Inflammatory macrophage treated with lipopolysaccharide for 4 hours (primary cell): Measurements from ENCODE around the gene ANXA3.
"Not testable (repeated sequence)": the region's sequence is repeated elsewhere in the genome, so short reads cannot be mapped to it uniquely, and the experiment has no call there.

Source experiments
- DNase-seq: peaks from one replicate; pipeline ENCODE4 v3.0.0-alpha.2; 2020

Gene ANXA3

DNA sequence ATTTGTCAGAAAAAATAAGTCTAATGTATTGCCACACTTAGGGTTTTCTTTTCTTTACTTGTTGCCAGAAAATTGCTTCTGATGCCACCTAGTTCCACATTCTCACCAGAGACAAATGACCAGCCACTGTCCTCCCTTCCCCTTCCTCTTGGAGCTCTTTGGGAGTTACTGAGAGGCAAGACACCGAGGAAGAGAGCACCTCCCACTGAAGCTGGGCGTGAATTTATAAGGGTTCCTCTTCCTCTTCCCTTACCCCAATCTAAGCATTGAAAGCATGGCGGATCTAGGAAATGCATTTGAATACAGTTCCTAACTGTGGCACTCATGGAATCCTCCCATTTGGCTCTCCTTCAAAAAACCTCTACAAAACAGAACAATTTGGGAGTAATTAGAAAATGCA, 30.0 kb downstream of the ANXA3 start:
- peak; percentile 89 for DNase-seq

DNA sequence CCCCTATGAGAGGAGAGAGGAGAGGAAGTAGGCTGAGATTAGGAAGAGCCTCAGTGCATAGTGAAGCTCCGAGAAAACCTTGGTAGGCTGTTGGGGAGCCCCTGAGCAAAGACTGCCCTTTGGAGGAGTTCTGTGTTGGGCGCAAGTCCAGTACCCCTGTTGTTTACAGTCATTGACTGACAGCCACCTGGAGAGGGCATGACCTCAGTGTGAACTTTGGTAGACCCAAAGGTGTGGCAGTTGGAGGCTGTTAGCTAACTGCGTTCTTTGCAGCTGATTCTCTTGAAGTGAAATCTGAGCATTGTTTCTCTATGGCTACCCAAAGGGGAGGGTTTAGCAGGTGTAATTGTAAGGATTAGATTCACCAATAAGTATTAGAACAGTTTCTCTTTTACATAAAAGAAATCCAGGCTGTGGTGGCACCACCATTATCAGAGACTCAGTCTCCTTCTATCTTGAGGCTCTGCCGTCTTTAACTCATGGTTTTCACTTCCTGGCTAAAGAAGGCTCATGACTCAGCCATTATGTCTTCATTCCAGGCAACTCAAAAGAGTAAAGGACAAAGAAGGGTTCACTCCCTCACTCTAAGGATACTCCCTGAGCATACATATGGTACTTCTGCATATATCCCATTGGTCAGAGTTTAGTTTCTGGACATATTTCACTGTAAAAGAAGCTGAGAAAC, 33.4 kb downstream of the ANXA3 start:
- DNase-seq: peak; percentile 29

DNA sequence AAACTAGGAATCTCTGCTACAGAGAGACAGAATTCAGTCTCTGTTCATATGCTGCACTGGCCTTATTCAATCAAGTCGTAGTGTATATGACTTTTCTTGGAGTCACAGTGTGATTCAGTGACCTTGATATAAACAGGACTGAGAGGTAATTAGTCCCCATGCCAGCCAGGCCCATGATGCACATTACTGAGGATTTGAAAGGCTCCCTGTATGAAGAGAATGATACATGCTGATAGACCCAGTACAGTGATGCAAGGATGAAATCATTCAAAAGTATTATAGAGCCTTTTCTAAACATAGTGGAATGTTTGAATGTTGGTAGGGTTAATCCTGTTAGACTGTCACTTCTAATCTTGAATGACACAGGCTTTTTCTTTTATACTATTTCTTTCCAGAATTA, 34.1 kb downstream of the ANXA3 start:
- DNase-seq: no peak

DNA sequence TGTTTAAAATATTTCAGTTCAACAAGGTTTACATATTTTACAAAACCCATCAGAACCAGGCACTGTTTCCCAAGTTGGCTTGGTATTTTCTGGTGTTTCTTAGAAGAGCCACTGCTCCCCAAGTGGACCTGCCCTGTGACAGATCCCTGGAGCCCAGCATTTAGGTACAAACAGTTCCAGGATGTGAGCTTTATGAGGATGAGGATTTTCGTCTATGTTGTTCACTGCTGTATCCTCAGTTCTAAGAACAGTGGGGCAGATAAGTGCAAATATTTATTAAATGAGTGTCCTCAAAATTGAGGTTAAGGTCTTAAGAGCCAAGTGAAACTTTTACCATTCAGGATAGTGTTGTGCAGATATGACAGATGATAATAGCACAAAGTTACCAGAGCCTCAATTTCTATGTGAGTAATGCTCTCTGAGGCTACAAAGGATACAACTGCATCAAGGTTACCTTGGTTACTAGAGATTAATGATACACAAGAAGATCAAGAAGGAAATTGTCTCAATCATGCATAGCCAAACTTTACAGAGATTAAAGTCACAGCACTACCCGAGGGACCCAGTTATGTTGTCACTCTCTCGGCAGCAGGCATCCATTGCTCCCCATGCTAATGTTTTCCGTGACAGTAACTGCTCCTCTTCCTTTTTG, 37.5 kb downstream of the ANXA3 start:
- DNase-seq: no peak

DNA sequence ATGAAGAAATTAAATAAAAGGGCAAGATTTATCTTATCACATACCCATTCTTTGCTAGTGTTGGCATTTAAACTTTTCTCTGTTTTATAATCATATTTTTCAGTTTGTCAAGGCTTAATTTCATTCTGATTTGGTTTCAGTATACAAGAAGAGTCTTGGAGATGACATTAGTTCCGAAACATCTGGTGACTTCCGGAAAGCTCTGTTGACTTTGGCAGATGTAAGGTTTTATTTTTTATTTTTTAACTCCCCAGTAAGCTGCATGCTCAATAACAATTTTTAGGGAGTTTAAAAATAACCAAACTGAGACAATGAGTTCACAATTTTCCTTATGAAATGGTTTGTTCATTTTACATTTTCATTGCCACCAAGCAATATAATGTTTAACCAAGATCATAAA, 39.8 kb downstream of the ANXA3 start:
- no peak for DNase-seq

DNA sequence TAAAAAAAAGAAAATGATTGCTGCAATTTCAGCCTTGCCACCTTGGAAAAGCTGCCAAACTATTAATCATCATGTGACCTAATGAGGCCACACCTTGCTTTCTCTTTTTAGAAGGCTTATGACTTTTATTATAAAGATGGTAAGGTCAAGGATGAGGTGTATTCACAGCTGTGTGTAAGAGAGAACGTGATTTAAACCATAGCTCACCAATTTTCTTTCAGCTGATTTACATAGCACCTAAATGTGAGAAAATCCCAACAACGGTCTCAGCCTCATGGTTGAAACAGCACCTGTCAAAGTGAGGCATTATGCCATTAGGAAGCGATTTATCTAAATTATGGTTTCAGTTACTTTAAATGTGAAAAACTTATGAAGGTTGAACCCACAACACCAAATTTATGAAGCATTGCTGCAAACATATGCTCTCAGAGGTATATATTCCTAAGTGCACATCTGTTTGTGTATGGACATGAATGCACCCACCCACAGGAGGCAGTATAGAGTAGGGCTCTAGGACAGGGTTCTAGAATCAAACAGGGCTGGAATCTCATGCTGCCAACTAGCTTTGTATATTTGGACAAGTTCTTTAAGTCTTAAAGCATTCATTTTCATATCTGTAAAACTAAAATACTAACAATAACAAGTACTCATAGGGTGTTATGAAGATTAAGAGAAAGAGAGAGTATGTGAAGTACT, 40.7 kb downstream of the ANXA3 start:
- no peak for DNase-seq

DNA sequence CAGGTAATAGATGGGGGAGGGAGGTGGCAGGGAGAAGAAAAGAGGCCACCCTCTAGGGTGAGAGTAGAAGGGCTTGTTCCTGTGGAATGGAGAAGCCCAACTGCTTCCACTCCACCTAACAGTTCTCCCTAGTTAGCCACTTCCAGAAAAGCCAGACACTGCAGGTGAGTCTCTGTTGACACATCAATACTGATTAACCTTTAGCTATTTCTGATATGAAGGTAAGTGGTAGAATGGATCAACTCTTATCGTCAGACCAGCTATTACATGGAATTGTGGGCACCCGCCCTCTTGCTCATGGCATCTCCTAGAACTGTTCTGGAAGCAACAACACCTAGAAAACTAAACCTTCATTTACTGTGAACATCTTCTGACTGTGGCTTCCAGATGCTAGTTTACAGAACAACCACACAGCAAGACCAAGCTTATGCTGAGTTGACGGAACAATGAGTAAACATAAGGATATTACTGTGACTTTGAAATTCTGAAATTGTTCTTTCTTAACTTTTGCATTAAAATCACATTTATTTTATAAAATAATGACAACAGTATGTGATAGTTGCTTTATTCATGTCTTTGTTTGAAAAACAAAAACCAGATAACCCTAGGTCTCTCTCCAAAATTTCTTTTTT, 44.7 kb downstream of the ANXA3 start:
- no peak for DNase-seq

DNA sequence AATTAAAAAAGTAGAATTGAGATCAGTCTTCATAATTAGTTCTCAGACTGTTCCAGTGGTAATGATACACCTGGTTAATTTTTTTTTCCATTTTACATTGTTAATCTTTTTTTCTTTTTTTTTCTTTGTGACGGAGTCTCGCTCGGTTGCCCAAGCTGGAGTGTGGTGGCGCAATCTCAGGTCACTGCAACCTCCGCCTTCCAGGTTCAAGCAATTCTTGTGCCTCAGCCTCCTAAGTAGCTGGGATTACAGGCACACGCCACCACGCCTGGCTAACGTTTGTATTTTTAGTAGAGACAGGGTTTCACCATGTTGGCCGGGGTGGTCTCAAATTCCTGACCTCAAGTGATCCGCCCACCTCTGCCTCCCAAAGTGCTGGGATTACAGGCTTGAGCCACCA, 46.9 kb downstream of the ANXA3 start:
- DNase-seq: not testable (repeated sequence)

DNA sequence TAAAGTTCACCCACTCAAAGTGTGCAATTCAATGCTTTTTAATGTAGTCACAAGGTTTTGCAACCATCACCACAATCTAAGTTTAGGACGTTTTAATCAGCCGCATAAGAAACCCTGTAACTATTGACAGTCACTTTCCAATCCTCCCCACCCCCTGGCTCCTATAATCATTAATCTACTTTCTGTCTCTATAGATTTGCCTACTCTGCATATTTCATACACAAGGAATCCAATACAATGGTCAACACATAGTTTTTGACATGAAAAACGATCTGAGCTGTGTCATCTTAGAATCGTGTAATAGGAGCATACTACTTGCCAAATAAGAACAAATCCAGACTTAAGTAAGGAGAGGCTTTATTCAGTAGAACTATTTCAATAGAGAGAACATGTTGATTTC, 47.6 kb downstream of the ANXA3 start:
- no peak for DNase-seq

DNA sequence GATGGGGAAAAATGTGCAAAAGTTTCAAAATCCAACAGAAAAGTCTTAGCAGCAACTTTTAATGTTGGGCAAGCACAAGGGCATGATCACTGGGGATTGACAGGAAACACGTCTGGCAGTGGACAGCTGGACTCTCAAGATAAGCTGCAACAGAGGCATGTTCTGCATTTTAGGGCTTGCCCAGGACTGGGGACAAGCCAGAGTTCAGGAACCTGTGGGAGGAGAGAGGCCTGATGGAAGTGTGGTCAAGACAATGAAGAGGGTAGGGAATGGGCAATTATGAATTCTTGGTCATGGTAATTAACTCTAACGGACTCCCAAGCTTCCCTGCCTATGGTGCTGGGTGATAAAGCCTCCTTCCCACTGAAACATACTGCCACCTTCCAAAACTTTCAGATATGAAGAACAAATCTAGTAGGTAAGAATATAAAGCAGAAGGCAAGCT, 48.4 kb downstream of the ANXA3 start:
- peak; percentile 55 for DNase-seq

DNA sequence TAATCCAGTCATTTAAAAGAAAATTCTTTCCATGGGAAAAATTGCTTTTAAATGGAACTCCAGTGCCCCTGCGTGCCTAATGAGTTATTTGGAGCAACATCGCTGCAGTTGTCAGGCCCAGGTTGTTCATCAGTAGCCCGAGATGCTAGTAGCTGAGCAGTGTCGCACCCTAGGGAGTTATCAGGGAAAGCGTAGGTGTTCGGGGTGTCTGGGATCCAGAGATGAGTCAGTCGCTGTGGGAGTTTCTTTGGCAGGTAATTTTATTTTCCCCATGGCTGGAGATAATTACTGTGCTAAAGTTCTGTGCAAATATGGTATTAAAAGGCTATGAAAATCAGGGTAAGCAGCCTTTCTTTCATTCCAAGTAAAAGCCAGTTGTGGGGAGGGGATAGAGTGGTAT, 49.4 kb downstream of the ANXA3 start:
- DNase-seq: no peak

DNA sequence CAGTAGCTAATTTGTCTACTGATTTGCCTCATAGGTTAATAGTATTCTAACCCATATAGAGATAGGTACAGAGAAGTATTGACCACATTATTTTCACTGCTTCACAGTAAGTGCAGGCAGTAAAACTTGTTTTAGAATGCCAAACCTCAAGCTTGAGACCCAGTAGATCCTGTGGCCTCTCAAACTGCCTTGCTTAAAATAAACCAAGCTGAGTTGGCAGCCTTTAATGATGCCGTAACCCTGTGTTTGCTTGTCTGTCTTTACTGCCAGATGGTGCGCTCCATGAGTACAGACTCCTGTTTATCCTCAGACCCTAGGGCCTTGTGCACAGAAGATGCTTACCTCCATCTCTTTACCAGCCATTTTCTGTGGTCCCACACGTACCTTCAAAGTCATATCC, 50.8 kb downstream of the ANXA3 start:
- DNase-seq: no peak

DNA sequence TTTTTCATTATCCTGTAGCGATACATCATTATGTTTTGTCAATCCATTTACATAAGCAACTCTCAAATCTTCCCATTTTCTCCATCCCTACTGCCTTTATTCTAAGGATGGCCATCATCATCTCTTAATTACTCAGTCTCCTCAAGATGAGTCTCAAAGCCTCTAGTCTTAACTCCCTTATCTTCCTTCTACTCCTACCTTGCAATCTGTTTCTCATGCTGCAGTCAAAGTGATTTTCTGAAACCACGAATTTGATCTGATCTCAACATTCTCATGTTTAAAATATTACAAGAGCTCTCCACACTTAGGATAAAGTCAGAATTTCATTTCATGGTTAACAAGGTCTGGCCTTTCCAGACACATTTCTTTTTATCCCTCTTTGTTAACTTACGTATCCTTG, 51.8 kb downstream of the ANXA3 start:
- no peak for DNase-seq

DNA sequence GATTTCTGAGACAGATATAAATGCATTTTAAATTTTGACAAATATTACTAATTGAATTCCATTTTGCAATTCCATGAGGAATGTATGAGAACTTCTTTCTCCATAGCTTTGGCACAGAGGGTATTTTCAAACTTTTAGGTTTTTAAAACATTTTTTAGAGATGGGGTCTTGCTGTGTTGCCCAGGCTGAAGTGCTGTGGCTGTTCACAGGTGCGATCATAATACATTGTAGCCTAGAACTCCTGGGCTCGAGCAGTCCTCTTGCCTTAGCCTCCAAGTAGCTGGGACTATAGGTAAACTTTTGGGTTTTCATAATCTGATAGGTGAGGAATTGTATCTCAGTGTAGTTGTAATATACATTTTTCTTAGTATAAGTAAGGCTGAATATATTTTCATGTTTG, 53.4 kb downstream of the ANXA3 start:
- DNase-seq: no peak

DNA sequence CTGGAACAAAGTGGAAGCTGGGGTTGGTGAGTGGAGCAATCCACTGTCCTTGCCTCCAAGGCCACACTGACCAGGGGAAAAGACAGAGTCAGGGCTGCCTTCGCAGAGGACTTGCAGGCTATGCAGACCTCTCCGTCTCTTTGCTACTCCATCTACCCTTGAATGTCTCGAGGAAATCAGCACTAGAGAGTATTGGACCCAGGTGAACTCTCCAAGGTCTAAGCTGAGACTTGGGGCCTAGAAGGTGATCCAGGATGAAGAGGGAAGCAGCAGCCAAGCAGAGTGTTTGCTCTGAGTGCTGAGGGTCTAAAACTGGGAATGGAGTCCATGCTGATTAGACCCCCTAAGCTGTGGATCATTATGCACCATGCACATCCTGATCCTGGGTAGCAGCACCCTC, 54.5 kb downstream of the ANXA3 start:
- DNase-seq: no peak

DNA sequence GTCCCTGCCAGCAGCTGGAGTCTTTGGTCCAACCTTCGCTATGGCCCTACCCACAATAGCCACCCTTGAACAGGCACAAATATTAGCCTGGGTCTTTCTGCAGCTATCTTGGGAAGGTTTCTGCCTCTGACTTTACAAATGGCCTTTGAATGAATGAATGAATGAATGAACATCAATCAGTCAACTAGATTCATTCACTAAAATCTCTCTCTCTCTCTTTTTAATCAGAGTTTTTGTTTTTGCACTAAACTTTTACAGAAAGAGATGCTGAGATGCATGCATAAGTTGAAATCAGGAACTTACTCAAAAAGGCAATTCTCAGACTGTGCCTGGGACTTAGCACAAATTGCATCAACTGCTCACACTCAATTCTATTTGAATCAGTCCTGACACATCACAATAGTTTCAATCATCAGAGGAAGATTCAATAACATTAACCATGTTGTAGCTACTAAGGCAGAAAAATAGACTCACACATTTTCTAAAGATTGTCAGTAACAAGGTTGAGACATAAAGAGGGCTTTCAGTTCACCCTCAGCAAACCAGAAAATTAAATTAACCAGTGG, 55.0 kb downstream of the ANXA3 start:
- DNase-seq: no peak

DNA sequence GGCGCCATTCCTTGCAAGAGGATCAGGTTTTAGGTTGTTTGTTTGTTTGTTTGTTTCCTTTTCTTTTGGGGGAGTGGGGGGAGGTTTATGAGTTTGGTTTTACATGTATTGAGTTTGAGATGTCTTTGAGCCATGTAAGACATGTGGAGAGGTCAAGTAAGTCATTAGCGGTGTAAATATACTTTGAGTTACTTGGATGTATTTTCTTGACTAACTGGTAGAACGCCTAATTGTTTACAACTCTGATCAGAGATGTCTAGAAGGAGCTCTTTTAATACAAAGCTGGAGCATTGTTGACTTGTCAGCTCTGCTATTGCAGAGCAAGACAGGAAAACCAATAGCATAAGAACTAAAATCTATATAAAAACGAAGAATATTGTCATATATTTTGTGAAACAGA, 57.1 kb downstream of the ANXA3 start:
- DNase-seq: no peak

DNA sequence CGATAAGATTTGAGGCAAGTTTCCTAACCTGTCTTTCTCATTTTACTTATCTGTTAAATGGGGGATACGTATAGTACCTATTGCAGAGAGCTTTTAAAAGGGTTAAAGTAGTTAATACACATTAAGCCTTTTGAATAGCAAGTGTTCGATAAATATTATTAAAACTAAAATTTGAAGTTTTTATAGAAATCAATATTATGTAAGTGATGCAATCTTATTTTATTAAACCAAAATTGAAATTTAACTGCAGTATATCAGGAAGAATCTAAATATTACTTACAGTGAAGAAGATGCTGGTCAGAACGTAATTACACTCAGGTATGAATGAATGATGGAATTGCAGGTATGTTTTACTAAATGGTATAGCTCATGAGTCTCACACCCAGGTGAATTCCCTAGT, 58.0 kb downstream of the ANXA3 start:
- DNase-seq: no peak

DNA sequence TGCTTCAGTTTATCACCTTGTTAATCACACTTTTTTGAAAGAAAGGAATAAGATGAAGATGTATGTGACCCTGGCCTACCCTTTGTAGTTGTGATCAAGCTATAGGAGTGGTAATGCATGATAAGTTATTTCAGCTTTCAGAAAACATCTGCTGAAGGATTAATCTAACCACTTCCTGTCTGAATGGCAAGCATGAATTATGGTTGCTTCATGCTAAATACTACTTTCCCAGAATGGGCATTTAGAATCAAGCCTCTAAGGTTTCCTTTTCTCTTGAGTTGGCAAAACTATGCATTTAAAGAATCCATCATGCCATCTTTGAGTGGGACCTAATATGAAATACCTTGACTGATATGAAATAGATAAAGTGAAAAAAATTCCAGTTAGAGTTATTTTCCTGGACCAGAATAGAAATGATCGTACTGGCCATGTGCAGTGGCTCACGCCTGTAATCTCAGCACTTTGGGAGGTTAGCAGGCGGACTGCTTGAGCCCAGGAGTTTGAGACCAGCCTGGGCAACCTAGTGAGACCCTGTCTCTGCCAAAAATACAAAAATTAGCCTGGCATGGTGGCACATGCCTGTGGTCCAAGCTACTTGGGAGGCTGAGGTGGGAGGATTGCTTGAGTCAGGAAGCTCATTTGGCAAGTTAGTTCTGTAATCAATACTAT, 59.1 kb downstream of the ANXA3 start:
- peak; percentile 21 for DNase-seq

DNA sequence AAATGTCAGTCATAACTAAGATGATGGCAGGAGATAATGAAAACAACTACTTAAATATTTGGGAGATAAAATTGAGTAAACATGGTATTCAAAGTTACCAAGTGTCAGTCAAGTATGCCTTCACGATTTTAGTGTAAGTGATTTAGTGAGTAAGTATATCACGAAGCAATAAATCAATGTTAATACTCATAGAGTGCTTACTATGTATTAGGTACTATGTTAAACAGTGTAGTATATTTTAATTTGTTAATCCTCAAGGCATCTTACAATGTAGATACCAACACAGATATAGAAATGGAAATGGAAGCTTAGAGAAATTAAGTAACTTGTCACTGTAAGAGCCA, 59.6 kb downstream of the ANXA3 start:
- DNase-seq: no peak

DNA sequence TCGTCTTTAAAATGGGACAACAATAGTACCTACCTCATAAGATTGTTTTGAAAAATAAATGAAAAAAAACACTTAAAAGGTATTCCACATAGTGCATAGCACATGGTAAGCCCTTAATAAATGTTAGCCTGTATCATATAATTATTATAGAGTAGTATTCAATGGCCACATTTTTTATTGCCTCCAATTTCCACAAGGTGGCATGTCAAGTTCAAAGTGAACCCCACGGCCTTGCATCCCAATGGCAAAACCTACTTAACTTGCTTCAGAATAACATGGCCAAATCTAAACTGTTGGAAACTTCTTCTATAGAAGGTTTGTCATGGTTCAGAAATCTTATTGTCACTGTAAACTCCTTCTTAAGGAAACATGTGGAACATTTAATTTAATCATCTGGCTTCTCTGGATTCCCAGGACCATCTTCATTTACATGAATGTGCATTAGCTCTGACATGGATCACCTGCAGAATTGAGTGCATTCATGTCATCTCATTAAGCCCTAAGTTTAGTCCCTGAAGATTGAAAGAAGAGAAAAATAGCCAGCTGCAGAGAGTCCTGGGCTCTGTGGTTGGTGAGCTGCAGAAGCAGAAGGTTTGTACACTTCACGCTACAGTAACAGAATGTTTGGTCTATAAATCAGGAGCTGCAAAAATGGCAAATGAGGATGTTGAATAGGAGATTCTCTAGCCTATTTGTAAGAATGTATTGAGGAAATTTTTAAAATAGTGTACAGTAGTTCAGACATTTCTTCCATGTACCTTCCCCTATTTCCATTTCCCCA, 61.0 kb downstream of the ANXA3 start:
- DNase-seq: peak; percentile 59
